PC-3 (cell line): Measurements from ENCODE around the gene TUBA4B. TPM values are rescaled to one million over a fixed set of nuclear protein-coding genes. Genes with fewer than 3 reads are reported as not detected.

Experiments used
- ATAC-seq: fragments of 200-7000 bp; cut with Tn5 transposase; 2 replicates; pipeline ENCODE4 v1.9.1; 2020; ENCODE audit warnings: mild to moderate bottlenecking, moderate library complexity
- BruUV-seq: library from RNA; stranded (reverse); fragments of 400-500 nt; replicated peaks from 2 replicates; lab custom pipeline; 2021; lab: Mats Ljungman, UMichigan
- CTCF ChIA-PET: fragments of 300-600 bp; sonication (Branson Sonifier 250); formaldehyde crosslinking; loops from one replicate; lab custom pipeline; 2022; ENCODE audit warnings: antibody characterized with exemption; lab: Charles Lee
- POLR2A ChIA-PET: fragments of 300-600 bp; sonication (Branson Sonifier 250); formaldehyde crosslinking; loops from one replicate; lab custom pipeline; 2022; ENCODE audit warnings: antibody characterized with exemption; ENCODE audit not compliant: unreplicated experiment; lab: Charles Lee
- DNase-seq: peaks from one replicate; pipeline ENCODE4 v3.0.0-alpha.2; 2015
- H2AFZ ChIP-seq: fragments of 300-600 bp; sonication (generic); 2 replicates; pipeline ENCODE4 v1.6.0; 2016; ENCODE audit warnings: antibody characterized with exemption, low read length
- H3F3A ChIP-seq: fragments of 300-600 bp; sonication (generic); one replicate; pipeline ENCODE4 v1.6.0; 2017; ENCODE audit warnings: antibody characterized with exemption, low read length, control low read depth, mild to moderate bottlenecking; ENCODE audit not compliant: unreplicated experiment
- H3K27ac ChIP-seq: fragments of 300-600 bp; sonication (generic); 2 replicates; pipeline ENCODE4 v1.5.1; 2016; ENCODE audit warnings: mild to moderate bottlenecking, low read length
- H3K27me3 ChIP-seq: fragments of 300-600 bp; sonication (generic); 2 replicates; pipeline ENCODE4 v1.6.1; 2016; ENCODE audit warnings: low read length, mixed read lengths
- H3K36me3 ChIP-seq: fragments of 300-600 bp; sonication (generic); 2 replicates; pipeline ENCODE4 v1.6.1; 2016; ENCODE audit warnings: low read depth, mixed run types, low read length, mixed read lengths
- H3K4me1 ChIP-seq: fragments of 300-600 bp; sonication (generic); 2 replicates; pipeline ENCODE4 v1.5.1; 2016; ENCODE audit warnings: low read length; ENCODE audit not compliant: insufficient read depth
- H3K4me2 ChIP-seq: fragments of 300-600 bp; sonication (generic); 2 replicates; pipeline ENCODE4 v1.6.0; 2016; ENCODE audit warnings: low read length
- H3K4me3 ChIP-seq: fragments of 300-600 bp; sonication (generic); 2 replicates; pipeline ENCODE4 v1.5.1; 2016; ENCODE audit warnings: mild to moderate bottlenecking, low read length, mixed read lengths
- H3K79me2 ChIP-seq: fragments of 300-600 bp; sonication (generic); 2 replicates; pipeline ENCODE4 v1.6.1; 2017; ENCODE audit warnings: low read length, mixed read lengths
- H3K9ac ChIP-seq: fragments of 300-600 bp; sonication (generic); 2 replicates; pipeline ENCODE4 v1.6.0; 2016; ENCODE audit warnings: mild to moderate bottlenecking, low read length
- H3K9me2 ChIP-seq: fragments of 300-600 bp; sonication (generic); replicated peaks from 2 replicates; pipeline ENCODE4 v1.6.1; 2016; ENCODE audit warnings: mixed run types, low read length, mixed read lengths
- H3K9me3 ChIP-seq: fragments of 300-600 bp; sonication (generic); 2 replicates; pipeline ENCODE4 v1.6.1; 2016; ENCODE audit warnings: low read length, mixed read lengths
- H4K20me1 ChIP-seq: fragments of 300-600 bp; sonication (generic); 2 replicates; pipeline ENCODE4 v1.6.1; 2016; ENCODE audit warnings: low read length, mixed read lengths
- CTCF ChIP-seq: fragments of 300-600 bp; sonication (generic); conservative IDR thresholded peaks from 2 replicates; pipeline ENCODE4 v1.5.1; 2017; ENCODE audit warnings: antibody characterized with exemption, low read depth, mild to moderate bottlenecking, low read length
- EZH2 ChIP-seq: fragments of 300-600 bp; sonication (generic); IDR thresholded peaks from one replicate; pipeline ENCODE4 v1.6.1; 2017; ENCODE audit warnings: antibody characterized with exemption, mild to moderate bottlenecking, low read length; ENCODE audit not compliant: unreplicated experiment
- EZH2phosphoT487 ChIP-seq: fragments of 300-600 bp; sonication (generic); IDR thresholded peaks from 2 replicates; pipeline ENCODE4 v1.6.1; 2018; ENCODE audit warnings: mild to moderate bottlenecking, antibody characterized with exemption, low read length, borderline replicate concordance
- intact Hi-C: fragments of 100-400 bp; cut with micrococcal nuclease; formaldehyde crosslinking; loops from 2 replicates; pipeline ENCODE4 v1.9.0; 2023
- total RNA-seq: library from RNA; depleted of rRNA; stranded (reverse); fragments of >200 nt; gene quantifications from 2 replicates; pipeline ENCODE4 v1.2.3, GENCODE V29; 2014

Gene TUBA4B
- total RNA-seq, 1 experiment from 2014 or later = not detected

GRCh38 chr2:219220652-219221402, 32.2 kb upstream of the TUBA4B start:
- no peaks in the 10 kb centered on the region for H3K9me3 ChIP-seq
- no peaks in the 10 kb centered on the region for H3K9me2 ChIP-seq
- no peak overlapping the region for H3K9ac ChIP-seq
- H3K4me1 ChIP-seq = peaks cover 19% of the 10 kb centered on the region
- no peak for TF ChIP-seq EZH2
- no peak overlapping the region for H3K4me3 ChIP-seq
- no peaks in the 10 kb centered on the region for H3K27me3 ChIP-seq
- ChIA-PET CTCF (no interaction called here), POLR2A (no interaction called here)
- H3K36me3 ChIP-seq = peaks cover 15% of the 10 kb centered on the region
- no peak overlapping the region for H3K4me2 ChIP-seq
- H3K79me2 ChIP-seq = peaks cover 8% of the 10 kb centered on the region; the same call in 1 of the 2 replicates
- H3K27ac ChIP-seq = no peak overlapping the region
- peaks cover 3% of the 10 kb centered on the region for H3F3A ChIP-seq
- H4K20me1 ChIP-seq = no peaks in the 10 kb centered on the region
- ATAC-seq (no peak), DNase-seq (no peak)
- no TSS peak for BruUV-seq
- H2AFZ ChIP-seq = no peak overlapping the region
- intact Hi-C loops = no loop called here

DNA sequence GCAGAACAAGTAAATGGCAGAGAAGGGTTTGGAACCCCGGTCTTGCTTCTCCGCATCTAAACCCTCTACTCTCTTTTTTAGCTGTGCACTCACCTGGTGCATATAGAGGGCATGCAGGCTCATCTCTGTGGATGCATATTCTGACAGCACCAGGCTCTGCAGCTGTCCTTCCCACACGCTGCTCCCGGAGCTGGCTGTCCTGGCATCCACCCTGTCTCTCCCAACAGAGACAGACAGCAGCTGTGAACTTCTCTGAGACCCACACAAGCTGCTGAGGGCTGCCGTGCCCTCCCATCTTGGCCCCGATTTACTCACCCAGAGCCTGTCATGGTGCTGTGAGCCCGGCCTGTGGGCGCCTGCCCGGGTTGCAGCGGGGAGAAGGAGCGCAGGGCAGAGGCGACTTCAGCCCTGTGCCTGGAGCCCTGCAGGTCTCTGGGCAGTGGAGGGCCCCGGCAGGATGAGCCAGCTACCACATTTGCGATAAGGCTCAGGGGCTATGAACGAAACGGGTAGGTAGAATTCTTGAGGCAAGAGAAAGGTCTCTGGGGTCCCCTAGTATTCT, 31.0 kb upstream of the TUBA4B start:
- H2AFZ ChIP-seq = no peak overlapping the region
- H3K9me3 ChIP-seq = no peaks in the 10 kb centered on the region
- intact Hi-C loops = no loop called here
- no peak for ATAC-seq
- H4K20me1 ChIP-seq = no peaks in the 10 kb centered on the region
- CTCF ChIA-PET = no interaction called here
- peaks cover 15% of the 10 kb centered on the region for H3K36me3 ChIP-seq
- no peaks in the 10 kb centered on the region for H3K9me2 ChIP-seq
- no peak overlapping the region for H3K27ac ChIP-seq
- no peak for DNase-seq
- H3K9ac ChIP-seq = no peak overlapping the region
- H3K4me3 ChIP-seq = no peak overlapping the region
- peaks cover 3% of the 10 kb centered on the region for H3F3A ChIP-seq
- BruUV-seq = no TSS peak
- H3K79me2 ChIP-seq = peaks cover 4% of the 10 kb centered on the region
- TF ChIP-seq EZH2 = no peak
- TF ChIP-seq CTCF = no peak
- TF ChIP-seq EZH2phosphoT487 = no peak
- H3K4me1 ChIP-seq = peaks cover 19% of the 10 kb centered on the region
- no peak overlapping the region for H3K4me2 ChIP-seq
- POLR2A ChIA-PET = interaction anchor here (0.5 kb wide), 1 partner anchor 66 kb away, joined by 6 read pairs; no protein-coding TSS in a partner anchor
- no peaks in the 10 kb centered on the region for H3K27me3 ChIP-seq

DNA sequence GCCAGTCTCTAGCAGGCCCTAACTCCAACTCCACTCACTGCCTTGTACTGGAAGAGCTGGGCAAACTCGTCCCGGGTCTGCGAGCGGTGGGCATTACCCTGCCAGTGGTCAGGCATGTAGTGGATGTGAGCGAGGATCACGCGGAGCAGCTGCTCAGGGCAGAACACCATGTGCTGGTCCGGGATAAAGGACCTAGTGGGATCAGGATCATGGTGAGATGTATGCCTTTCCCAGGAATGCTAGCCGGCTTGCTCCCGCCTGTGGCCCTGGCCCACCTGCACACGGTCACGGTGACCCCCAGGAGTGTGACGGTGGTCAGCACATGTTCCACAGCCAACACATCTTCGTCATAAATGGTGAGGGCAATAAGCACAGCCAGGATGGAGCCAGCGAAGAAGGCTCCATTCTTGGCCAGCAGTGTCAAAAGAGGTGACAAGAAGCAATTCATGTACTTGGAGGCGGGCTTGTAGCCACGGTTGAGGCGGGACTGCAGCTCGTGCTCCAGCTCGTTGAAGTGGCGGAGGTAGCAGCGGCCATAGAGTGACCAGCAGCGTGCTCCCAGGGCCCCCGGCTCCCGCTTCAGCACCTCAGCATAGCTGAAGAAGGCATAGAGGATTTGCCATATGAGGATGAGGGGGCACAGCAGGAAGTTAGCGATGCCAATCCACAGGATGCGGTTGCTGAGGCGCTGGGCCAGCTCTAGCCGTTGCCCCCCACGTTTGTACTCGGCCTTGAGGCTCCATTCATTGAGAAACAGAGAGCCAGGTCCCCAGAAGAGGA, 29.0 kb upstream of the TUBA4B start:
- intact Hi-C loops = no loop called here
- Histone ChIP-seq H3K79me2 (peaks cover 20% of the 10 kb centered on the region), H3K4me3 (no peak overlapping the region), H3F3A (no peaks in the 10 kb centered on the region), H3K9me2 (no peaks in the 10 kb centered on the region), H3K36me3 (peaks cover 15% of the 10 kb centered on the region), H3K27me3 (no peaks in the 10 kb centered on the region), H3K4me2 (no peak overlapping the region), H3K9me3 (no peaks in the 10 kb centered on the region), H3K9ac (no peak overlapping the region), H4K20me1 (no peaks in the 10 kb centered on the region), H2AFZ (no peak overlapping the region), H3K4me1 (peaks cover 16% of the 10 kb centered on the region), H3K27ac (no peak overlapping the region)
- ATAC-seq (no peak), DNase-seq (no peak)
- POLR2A ChIA-PET = no interaction called here
- TF ChIP-seq CTCF (no peak), EZH2phosphoT487 (no peak), EZH2 (no peak)
- CTCF ChIA-PET = no interaction called here
- no TSS peak for BruUV-seq
